GM19372 (cell line): ENCODE data around the gene ETV5.

Source experiments
- ATAC-seq: cut with Tn5 transposase; IDR thresholded peaks from one replicate; pipeline ENCODE4 v1.9.1; 2021; ENCODE audit warnings: mild to moderate bottlenecking, low read depth, moderate library complexity; ENCODE audit not compliant: unreplicated experiment

The ETV5 gene

DNA sequence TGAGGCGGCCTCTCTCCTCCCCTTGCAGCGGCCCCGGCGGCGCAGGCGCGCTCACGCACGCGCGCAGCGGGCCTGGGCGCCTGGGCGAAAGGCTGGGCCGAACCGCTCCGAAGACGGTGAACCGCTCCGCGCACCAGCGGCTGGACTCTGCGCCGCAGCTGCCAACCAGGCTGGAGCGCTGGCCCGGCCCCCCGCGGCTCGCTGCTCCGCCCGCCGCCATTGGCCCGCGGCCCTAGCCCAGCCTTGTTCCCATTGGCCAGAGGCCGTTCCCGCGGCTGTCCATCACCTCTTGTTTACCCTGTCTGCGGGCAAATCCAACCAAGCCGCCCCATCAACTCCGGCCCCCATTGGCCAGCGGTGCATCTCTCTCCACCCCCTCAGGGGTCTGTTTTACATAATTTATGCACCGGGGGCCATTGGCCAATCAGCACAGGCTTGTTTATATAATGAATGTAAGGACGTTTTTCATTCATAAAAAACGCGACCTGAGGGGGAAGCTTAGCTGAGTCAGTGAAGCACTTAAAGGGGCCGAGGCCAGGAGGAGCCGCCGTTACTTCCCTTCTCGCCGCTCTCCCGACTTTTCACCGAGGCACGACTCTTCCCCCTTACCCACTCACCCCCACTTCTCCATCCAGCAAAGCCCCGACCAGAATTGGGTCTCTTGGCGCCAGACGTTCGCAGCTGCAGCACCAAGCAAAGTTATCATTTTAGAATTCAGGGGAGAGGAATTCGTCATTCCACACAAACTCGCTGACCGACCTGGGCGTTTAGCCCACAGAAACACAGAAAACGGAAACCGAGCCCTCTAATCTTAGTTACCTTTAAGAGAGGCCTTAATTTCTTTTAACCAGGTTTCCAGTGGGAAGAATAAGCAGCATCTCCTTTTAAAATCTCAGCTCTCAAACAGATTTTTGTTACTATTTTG lies at the start of gene ETV5:
Gene ETV5 (minus strand): TSS at position 149 of the 925 bp plus-strand sequence. CDS start 3,221 bp downstream, outside the sequence.
- peak; percentile 91 for ATAC-seq

DNA sequence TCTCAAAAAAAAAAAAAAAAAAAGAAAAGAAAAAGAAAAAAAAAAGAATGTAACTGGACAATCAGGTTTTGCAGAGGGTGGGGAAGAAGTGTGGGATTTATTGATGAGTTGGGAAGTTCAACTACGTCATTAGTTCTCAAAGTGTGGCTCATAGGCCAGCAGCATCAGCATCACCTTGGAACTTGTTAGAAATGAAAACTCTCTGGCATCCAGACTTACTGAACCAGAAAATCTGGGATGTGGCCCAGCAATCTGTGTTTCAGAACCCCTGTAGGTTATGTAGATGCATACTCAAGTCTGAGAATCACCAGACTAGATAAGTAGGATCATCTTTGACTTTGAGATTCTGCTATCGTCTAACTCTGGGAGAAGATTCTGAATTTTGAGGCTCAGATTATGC lies 45.8 kb upstream of the ETV5 start:
- ATAC-seq, result no peak

GRCh38 chr3:186152889-186153292 lies 44.0 kb upstream of the ETV5 start:
- peak; percentile 91 for ATAC-seq

GRCh38 chr3:186152361-186152798 lies 43.5 kb upstream of the ETV5 start:
- ATAC-seq, result no peak

- ATAC-seq, result no peak
These were observed 42.4 kb upstream of the ETV5 start for GRCh38 chr3:186151077-186151971.

DNA sequence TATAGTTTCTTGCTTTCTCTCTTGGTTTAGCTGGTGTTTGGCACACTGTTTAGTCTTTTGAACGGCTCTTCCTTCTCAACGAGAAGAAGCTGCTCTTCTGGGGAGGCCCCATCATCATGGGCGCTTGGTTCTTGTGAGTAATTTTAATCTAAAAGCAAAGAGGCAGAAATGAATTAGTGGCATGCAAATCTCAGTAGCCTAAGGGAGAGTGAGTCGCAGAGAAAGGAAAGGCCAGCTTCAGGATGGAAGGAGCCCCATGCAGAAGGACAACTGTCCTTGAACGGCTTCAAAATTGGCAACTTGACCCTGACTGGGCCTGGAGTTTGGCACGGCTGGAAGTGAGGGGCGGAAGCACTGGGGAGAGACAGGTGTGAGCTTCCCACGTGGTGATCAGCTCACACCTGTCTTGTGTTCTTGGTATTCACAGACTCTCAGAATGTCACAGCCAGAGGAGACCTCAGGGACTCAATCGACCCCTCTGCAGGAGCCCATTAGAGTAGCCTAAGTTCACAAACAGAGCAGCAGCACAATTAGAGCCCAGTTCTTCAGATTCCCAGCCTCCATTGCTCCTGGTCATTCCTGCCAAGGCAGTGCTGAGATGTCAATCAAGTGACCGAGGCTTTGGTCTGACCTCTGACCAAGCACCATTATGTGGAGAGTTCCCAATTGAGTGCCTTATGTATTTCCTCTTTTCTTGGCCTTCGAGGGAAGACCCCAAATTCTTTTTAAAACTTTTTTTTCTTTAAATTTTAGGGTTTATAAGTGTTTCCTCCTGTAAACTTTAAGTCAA lies 41.3 kb upstream of the ETV5 start:
- ATAC-seq, result no peak

GRCh38 chr3:186149319-186149960 lies 40.6 kb upstream of the ETV5 start:
- no peak for ATAC-seq

- no peak for ATAC-seq
These were observed 35.4 kb upstream of the ETV5 start for GRCh38 chr3:186144257-186144656.

DNA sequence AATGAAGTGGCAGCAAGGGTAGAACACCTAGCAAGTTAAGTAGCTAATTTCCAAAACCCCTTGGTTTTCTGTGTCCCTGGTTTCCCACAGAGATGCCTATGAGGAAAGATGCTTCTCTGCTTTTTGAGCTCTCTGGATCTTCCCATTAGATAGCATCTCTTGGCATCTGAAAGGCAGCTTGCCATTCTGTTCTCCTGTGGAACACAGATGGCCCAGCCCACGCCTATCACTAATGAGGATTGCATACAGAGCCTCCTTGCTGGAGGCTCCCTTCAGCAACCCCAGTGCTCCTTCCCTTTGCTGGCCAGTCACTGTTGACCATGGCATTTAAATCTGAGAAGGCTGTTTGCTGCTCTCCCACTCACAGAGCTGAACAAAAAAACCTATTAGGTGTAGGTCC lies 34.4 kb upstream of the ETV5 start:
- no peak for ATAC-seq

DNA sequence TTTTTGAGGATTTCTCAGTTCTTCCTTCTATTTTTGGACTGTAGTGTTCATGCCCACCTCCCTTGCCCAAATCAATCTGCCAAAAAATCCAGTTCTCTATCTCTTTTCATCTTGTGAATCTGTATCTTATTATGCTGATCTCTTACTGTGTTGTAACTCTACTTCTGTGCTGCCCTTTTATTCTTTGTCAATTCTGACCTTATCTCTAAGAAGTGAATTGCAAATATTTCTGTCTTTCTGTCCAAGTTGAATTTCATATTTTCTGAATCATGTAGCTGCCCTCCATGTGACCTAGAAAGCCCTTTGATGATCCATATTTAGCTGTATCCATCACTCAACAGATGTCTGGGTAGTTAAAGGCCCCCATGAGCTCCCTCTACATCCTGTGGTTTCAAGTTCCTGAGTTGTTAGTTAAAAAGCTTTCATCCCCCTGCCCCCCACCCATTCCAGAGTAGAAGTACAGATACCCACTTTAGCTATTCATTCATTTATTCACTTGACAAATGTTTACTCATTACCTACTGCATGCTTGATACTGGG lies 33.6 kb upstream of the ETV5 start:
- no peak for ATAC-seq

- no peak for ATAC-seq
These were observed 32.9 kb upstream of the ETV5 start for GRCh38 chr3:186141790-186142189.

- no peak for ATAC-seq
These were observed 29.5 kb upstream of the ETV5 start for GRCh38 chr3:186138272-186138981.

DNA sequence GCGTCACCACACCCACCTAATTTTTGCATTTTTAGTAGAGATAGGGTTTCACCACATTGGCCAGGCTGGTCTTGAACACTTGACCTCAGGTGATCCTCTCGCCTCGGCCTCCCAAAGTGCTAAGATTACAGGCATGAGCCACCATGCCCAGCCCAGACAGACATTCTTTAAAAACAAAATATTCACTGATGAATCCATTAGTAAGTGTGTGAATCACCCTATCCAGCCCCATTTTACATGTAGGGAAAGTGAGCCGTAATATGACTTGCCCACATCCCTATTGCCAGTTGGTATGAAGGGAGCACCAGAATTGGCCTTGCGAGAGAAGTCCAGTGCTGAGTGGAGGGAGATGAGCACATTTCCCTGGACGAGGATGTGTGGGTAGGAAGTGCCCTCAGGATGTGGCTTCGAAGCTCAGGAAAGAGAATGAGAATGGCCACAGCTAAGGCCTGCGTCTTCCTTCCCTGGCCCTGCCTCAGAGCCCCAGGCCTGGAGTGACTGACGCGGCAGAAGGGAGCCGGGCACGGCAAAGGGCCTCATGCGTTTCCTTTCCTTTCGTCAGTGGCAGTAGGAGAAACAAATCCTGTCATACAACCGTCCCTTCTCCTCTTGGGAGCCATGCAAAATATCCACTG lies 28.3 kb upstream of the ETV5 start:
- no peak for ATAC-seq

- no peak for ATAC-seq
These were observed 25.1 kb upstream of the ETV5 start for GRCh38 chr3:186133980-186134379.

- no peak for ATAC-seq
These were observed 23.6 kb upstream of the ETV5 start for GRCh38 chr3:186132487-186132886.

GRCh38 chr3:186129206-186129605 lies 20.3 kb upstream of the ETV5 start:
- ATAC-seq, result no peak

GRCh38 chr3:186128158-186128557 lies 19.3 kb upstream of the ETV5 start:
- no peak for ATAC-seq

- no peak for ATAC-seq
These were observed 18.6 kb upstream of the ETV5 start for GRCh38 chr3:186127463-186127862.

DNA sequence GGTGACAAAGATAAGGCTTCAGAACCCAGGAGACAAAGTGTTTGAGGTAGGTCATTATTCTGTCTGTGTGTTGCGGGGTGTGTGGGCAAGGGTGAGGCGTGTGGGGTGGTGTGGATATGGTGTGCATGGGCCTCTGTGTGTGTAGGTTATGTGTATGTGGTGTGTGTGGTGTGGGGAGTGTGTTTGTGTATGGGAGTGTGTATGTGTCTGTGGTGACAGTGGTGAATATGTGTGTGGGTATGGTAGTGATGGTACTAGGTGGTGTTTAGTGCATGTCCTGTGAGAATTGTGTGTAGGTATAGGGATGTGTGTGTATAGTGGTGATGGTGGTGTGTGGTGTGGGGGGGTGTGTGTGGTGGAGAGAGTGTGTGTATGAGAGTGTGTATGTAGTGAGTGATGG lies 16.2 kb upstream of the ETV5 start:
- ATAC-seq, result no peak
